Coronary artery (tissue), 2 donors: ENCODE results near the gene ATOSB.

Experiments used
- DNase-seq: peaks from one replicate; pipeline ENCODE4 v3.0.0-alpha.2; 2017; ENCODE audit warnings: low spot score
- H3K27ac ChIP-seq, 2 donors: fragments of 200-600 bp; sonication (generic); one replicate each; pipeline ENCODE4 v1.5.1; 2016 to 2019
- H3K4me3 ChIP-seq: fragments of 200-600 bp; sonication (generic); 2 replicates; pipeline ENCODE4 v1.5.1; 2016; ENCODE audit warnings: mild to moderate bottlenecking, moderate library complexity
- CTCF ChIP-seq: fragments of 200-600 bp; sonication (generic); IDR thresholded peaks from one replicate; pipeline ENCODE4 v1.5.1; 2019; ENCODE audit warnings: antibody characterized with exemption

The ATOSB gene

GRCh38 chr9:35102465-35102768, 13.2 kb downstream of the ATOSB start:
- TF ChIP-seq CTCF = no peak
- DNase-seq = peak; percentile 74
- Histone ChIP-seq H3K27ac (peak overlapping the region; percentile 77 to 87), H3K4me3 (peak overlapping the region; percentile 77)

- no peak for DNase-seq
- no peak overlapping the region for H3K4me3 ChIP-seq
- no peak for TF ChIP-seq CTCF
- H3K27ac ChIP-seq = no peak overlapping the region
Measured at GRCh38 chr9:35097573-35097972, 18.1 kb downstream of the ATOSB start.

- peak; percentile 55 for TF ChIP-seq CTCF
- Histone ChIP-seq H3K4me3 (peak within 1 kb of the TSS; percentile 79), H3K27ac (peak within 1 kb of the TSS; percentile 94 to 95)
- peak; percentile 93 for DNase-seq
Measured at GRCh38 chr9:35096035-35096849, 19.4 kb downstream of the ATOSB start, which contains the start of gene PIGO. Gene PIGO, minus strand, starts transcription at chr9:35096591. Its CDS starts 1,026 bp downstream, at chr9:35095565.

GRCh38 chr9:35091536-35091935, 24.1 kb downstream of the ATOSB start:
- Histone ChIP-seq H3K4me3 (no peak overlapping the region), H3K27ac (no peak overlapping the region)
- DNase-seq = no peak
- no peak for TF ChIP-seq CTCF

- H3K27ac ChIP-seq = no peak overlapping the region
- H3K4me3 ChIP-seq = no peak overlapping the region
- no peak for TF ChIP-seq CTCF
- no peak for DNase-seq
Measured at GRCh38 chr9:35089434-35089833, 26.2 kb downstream of the ATOSB start.

GRCh38 chr9:35085078-35085477, 30.6 kb downstream of the ATOSB start:
- Histone ChIP-seq H3K4me3 (no peak overlapping the region), H3K27ac (no peak overlapping the region)
- no peak for TF ChIP-seq CTCF
- no peak for DNase-seq
